CD8-positive, alpha-beta memory T cell (primary cell): ENCODE results near the gene SIK1. TPM values are rescaled to one million over a fixed set of nuclear protein-coding genes. Genes with fewer than 3 reads are reported as not detected.
A peak's percentile ranks its signal among the peaks of the same experiment; 100 is the strongest.
"Not testable (repeated sequence)": the region's sequence is repeated elsewhere in the genome, so short reads cannot be mapped to it uniquely, and the experiment has no call there.

Experiments
- CTCF ChIA-PET: fragments of 350-600 bp; sonication (Branson Sonifier 250); formaldehyde crosslinking; loops from one replicate; lab custom pipeline; 2021; ENCODE audit warnings: antibody characterized with exemption; lab: Charles Lee
- POLR2A ChIA-PET: fragments of 350-600 bp; sonication (Branson Sonifier 250); formaldehyde crosslinking; loops from one replicate; lab custom pipeline; 2021; ENCODE audit warnings: antibody characterized with exemption; lab: Charles Lee
- DNase-seq, 5 donors: peaks; one replicate each; pipeline versions ENCODE4 v3.0.0 to v3.0.0-alpha.2; 2020 to 2022; ENCODE audit warnings: mixed read lengths in 1 of 5
- H3K27ac ChIP-seq: one replicate; pipeline ENCODE4 v1.7.0; 2013; ENCODE audit warnings: low read depth, mild to moderate bottlenecking, low read length, moderate library complexity
- H3K27me3 ChIP-seq: 2 replicates; pipeline ENCODE4 v1.7.0; 2013; ENCODE audit warnings: low read length, mild to moderate bottlenecking; ENCODE audit not compliant: insufficient read depth, poor library complexity, severe bottlenecking
- H3K36me3 ChIP-seq: 2 replicates; pipeline ENCODE4 v1.7.0; 2013; ENCODE audit warnings: mild to moderate bottlenecking, low read length, moderate library complexity; ENCODE audit not compliant: insufficient read depth
- H3K4me1 ChIP-seq: 2 replicates; pipeline ENCODE4 v1.7.0; 2013; ENCODE audit warnings: mild to moderate bottlenecking, low read length, moderate library complexity; ENCODE audit not compliant: insufficient read depth
- H3K4me3 ChIP-seq: 2 replicates; pipeline ENCODE4 v1.7.0; 2013; ENCODE audit warnings: mild to moderate bottlenecking, low read length
- H3K9me3 ChIP-seq: 2 replicates; pipeline ENCODE4 v1.7.0; 2013; ENCODE audit warnings: mild to moderate bottlenecking, low read length
- H3K27ac Mint-ChIP-seq, 8 donors: one replicate each; pipeline ENCODE4 v1.8.0; 2020 to 2021; ENCODE audit warnings: mixed read lengths in 8 of 8, mild to moderate bottlenecking in 6 of 8, inconsistent platforms in 3 of 8, moderate library complexity in 3 of 8
- H3K27me3 Mint-ChIP-seq, 2 donors: one replicate each; pipeline ENCODE4 v1.8.0; 2020 to 2021; ENCODE audit warnings: mixed read lengths in 2 of 2, mild to moderate bottlenecking in 1 of 2, moderate library complexity in 1 of 2
- H3K36me3 Mint-ChIP-seq, 3 donors: one replicate each; pipeline ENCODE4 v1.8.0; 2020 to 2021; ENCODE audit warnings: mixed read lengths in 3 of 3, inconsistent platforms in 1 of 3, mild to moderate bottlenecking in 1 of 3
- H3K4me1 Mint-ChIP-seq, 3 donors: one replicate each; pipeline ENCODE4 v1.8.0; 2020 to 2021; ENCODE audit warnings: mixed read lengths in 3 of 3, inconsistent platforms in 1 of 3, mild to moderate bottlenecking in 1 of 3
- H3K4me3 Mint-ChIP-seq, 7 donors: one replicate each; pipeline ENCODE4 v1.8.0; 2020 to 2021; ENCODE audit warnings: mixed read lengths in 7 of 7, mild to moderate bottlenecking in 6 of 7, moderate library complexity in 4 of 7, inconsistent platforms in 2 of 7
- H3K9me3 Mint-ChIP-seq, 5 donors: one replicate each; pipeline ENCODE4 v1.8.0; 2020 to 2022; ENCODE audit warnings: mixed read lengths in 5 of 5, mild to moderate bottlenecking in 3 of 5, moderate library complexity in 2 of 5, inconsistent platforms in 1 of 5
- polyA plus RNA-seq: library from polyadenylated mRNA; unstranded; fragments of 300-500 nt; fragmentation: Illumina TruSeq; gene quantifications from one replicate; pipeline ENCODE4 v1.2.3, GENCODE V29; 2021
- total RNA-seq, 2 experiments: library from RNA; stranded (reverse); gene quantifications; one replicate each; pipeline ENCODE4 v1.2.3, GENCODE V29; 2021

SIK1 gene
- total and polyA plus RNA-seq, 3 experiments from 2014 or later: 0.62 to 6.0 (median 4.6) TPM

DNA sequence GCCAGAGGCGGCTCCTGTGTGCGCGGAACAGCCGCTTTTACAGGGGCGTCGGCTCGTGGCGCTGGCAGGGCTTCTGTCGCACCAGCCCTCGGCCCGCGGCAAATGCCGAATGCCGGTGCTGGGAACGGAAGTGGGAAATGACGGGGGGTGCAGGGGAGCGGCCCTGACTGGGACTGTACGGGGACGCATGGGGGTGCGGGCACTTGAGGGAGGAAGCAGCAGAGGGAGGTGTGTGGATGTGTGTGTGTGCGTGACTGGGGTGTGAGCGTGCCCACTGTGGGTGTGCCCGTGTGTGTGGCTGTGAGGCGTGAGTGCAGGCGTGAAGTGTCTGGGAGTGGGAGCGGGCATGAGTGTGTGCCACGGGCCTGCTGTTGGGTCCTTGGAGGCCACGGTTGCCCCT, 17.6 kb upstream of the SIK1 start:
- H3K36me3 Mint-ChIP-seq, H3K9me3 Mint-ChIP-seq, H3K27ac ChIP-seq, H3K4me1 ChIP-seq, H3K27ac Mint-ChIP-seq, H3K27me3 Mint-ChIP-seq, H3K4me1 Mint-ChIP-seq, H3K4me3 Mint-ChIP-seq, H3K4me3 ChIP-seq, CTCF ChIA-PET, H3K36me3 ChIP-seq, H3K27me3 ChIP-seq, H3K9me3 ChIP-seq, POLR2A ChIA-PET: not testable (repeated sequence)
- peak in 1 of 5 donors; percentile 15 for DNase-seq

DNA sequence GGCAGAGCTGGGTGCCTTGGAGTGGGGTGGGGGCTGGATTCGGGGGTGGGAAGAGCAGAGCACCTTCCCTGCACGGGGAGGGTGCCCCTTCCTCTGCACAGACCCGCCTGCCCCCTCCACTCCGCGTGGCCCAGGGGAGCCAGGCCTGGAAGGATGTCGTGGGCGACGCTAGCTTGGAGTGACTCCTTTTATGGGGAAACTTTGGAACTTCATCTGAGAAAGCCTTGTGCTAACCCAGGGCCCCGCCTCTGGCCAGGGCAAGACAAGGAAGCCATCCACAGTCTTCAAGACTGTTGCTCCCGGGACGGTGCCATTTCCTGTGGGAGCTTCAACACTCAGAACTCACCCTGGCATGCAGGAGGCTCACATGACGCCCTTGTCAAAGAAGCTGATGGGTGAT, 15.6 kb upstream of the SIK1 start:
- DNase-seq, H3K36me3 Mint-ChIP-seq, H3K36me3 ChIP-seq, H3K4me1 ChIP-seq, POLR2A ChIA-PET, H3K9me3 ChIP-seq, H3K4me1 Mint-ChIP-seq, H3K4me3 Mint-ChIP-seq, H3K27me3 ChIP-seq, H3K9me3 Mint-ChIP-seq, H3K27ac Mint-ChIP-seq, H3K27me3 Mint-ChIP-seq, H3K4me3 ChIP-seq, H3K27ac ChIP-seq, CTCF ChIA-PET: not testable (repeated sequence)

DNA sequence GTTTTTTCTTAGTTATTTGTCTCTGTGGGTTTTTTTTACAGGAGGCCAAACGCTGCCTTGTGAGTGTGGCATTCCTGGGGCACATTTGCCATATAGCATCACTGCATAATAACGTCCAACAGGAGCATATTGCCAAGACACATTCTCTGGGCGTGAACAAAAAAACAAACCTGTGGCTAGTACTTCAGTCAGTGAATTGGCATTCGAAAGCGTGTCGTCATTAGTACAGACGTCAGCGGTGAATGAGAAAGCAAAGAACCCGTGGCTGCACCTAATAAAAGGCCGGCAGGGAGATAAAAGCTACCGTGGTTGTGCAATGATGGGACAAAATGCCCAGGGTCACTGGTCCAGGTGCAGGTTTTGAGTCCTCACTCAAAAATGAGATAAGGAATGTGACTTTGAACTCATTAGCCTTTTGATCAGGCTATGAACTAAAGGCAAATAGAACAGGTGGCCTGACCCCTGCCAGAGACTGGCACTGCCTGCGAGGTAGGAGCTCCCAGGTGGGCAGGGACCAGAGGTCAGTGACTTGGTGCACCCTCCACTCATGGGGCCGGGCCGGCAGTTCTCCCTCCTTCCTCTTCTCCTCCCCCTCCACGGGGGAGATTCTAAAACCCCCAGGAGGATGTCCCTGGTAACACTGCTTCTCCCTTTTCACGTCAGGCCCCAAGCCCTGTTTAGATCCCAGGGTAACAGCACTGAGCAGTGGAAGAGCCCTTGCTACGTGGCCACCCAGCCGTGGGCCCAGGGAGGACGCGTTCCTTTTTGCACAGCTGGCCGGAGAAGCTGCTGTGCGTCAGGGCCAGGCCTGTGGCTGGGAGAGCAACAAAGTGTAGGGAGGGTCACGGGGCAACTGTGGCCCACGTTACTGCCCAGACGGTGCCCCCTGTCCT, 14.2 kb upstream of the SIK1 start:
- H3K27ac ChIP-seq, H3K4me1 Mint-ChIP-seq, H3K9me3 ChIP-seq, H3K27me3 Mint-ChIP-seq, H3K4me3 ChIP-seq, POLR2A ChIA-PET, H3K4me3 Mint-ChIP-seq, H3K4me1 ChIP-seq, H3K9me3 Mint-ChIP-seq, H3K36me3 ChIP-seq, DNase-seq, H3K27ac Mint-ChIP-seq, H3K36me3 Mint-ChIP-seq, H3K27me3 ChIP-seq, CTCF ChIA-PET: not testable (repeated sequence)

DNA sequence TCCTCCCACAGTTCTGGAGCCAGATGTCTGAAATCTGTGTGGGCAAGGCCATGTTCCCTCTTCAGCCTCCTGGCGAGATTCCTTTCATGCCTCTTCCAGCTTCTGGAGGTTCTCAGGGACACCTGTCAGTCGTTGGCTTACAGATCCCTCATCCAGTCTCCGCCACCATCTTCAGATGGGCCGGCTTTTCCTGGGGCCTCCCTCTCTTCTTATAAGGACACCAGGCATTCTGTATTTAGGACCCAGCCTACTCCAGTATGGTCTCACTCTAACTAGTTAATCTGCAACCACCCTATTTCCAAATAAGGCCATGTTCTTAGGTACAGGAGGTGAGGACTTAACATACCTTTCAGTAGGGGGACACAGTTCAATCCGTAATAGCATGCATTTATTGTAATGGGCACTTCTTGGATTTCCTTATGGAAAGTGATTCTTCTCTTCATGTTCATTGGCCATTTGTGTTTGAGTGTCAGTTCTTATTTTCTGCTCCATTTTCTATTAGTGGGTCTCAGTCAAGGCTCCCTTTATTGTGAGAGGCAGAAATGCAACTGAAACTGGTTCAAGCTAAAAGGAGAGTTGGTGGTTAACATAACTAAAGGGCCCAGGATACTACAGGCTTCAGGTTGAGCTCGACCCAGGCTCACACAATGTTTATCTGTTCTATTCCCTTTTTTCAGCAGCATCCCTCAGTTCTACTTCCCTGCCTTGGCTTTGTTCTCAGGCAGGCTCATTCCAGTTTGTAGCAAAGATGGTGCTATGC, 12.6 kb upstream of the SIK1 start:
- H3K36me3 Mint-ChIP-seq, H3K9me3 Mint-ChIP-seq, H3K36me3 ChIP-seq, H3K4me1 ChIP-seq, H3K9me3 ChIP-seq, H3K4me1 Mint-ChIP-seq, H3K27me3 ChIP-seq, POLR2A ChIA-PET, H3K27ac ChIP-seq, DNase-seq, CTCF ChIA-PET, H3K4me3 ChIP-seq, H3K4me3 Mint-ChIP-seq, H3K27me3 Mint-ChIP-seq: not testable (repeated sequence)
- peak overlapping the region in 1 of 8 donors; percentile 32 for H3K27ac Mint-ChIP-seq

DNA sequence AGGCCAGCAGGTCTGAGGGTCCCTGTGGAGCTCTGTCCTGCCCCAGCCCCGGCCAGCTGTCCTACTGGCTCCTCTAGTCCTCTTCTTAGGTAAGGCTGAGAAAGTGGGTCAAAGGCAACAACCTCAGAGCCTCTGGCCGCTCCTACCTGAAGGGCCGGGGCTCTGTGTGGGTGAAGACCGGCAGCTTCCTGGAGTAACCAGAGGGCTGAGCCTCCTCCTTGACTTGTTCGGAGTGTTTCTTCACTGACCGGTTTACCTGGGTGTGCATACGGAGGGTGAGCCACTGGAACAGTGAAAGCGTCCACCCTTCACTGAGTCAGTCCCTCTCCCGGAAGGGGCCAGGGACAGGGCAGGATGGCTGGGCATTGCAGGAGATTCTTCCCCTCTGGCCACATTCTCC, 9.3 kb upstream of the SIK1 start:
- H3K36me3 Mint-ChIP-seq, H3K27ac ChIP-seq, CTCF ChIA-PET, H3K27me3 Mint-ChIP-seq, H3K36me3 ChIP-seq, H3K4me1 ChIP-seq, H3K4me3 ChIP-seq, H3K27me3 ChIP-seq, H3K9me3 ChIP-seq, H3K4me3 Mint-ChIP-seq, DNase-seq, POLR2A ChIA-PET, H3K27ac Mint-ChIP-seq, H3K4me1 Mint-ChIP-seq, H3K9me3 Mint-ChIP-seq: not testable (repeated sequence)

DNA sequence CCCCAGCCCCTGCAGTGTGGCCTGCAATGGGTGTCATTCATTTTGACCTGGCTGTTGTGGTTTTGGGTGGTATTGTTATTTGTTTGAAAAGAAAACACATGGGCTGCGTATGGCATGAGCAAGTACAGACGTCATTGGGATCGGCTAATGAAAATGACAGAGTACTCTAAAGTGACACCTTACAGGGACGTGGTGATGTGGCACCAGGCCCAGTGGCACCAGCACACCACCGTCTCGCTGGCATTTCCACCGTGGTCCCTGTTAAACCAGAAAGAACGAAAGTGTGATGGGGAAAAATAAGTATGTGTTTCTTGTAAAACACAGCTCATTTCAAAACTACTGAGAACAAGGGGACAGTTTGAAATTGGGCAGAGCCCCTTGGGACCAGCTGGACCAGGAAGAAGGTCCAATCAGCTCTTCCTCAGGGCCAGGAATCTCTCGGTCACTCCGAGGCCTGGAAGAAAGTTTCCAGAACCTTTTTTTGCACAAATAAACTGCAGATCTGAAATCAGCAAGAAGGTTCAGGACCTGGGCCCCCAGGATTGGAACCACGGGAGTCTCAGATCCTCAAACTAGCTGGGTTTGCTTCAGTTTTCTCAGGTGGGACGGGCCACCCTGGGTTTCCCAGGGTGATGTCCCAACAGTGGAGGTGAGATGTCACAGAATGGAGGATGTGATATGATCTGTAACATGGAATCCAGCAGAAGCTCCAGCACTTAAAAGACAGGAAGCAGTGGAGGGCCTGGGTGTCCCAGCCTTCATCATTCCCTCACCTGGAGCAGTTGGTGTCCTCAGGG, 6.6 kb upstream of the SIK1 start:
- H3K36me3 Mint-ChIP-seq, POLR2A ChIA-PET, H3K27ac Mint-ChIP-seq, H3K4me1 ChIP-seq, CTCF ChIA-PET, H3K36me3 ChIP-seq, DNase-seq, H3K4me3 Mint-ChIP-seq, H3K27ac ChIP-seq, H3K4me3 ChIP-seq, H3K27me3 Mint-ChIP-seq, H3K27me3 ChIP-seq, H3K4me1 Mint-ChIP-seq, H3K9me3 ChIP-seq, H3K9me3 Mint-ChIP-seq: not testable (repeated sequence)

DNA sequence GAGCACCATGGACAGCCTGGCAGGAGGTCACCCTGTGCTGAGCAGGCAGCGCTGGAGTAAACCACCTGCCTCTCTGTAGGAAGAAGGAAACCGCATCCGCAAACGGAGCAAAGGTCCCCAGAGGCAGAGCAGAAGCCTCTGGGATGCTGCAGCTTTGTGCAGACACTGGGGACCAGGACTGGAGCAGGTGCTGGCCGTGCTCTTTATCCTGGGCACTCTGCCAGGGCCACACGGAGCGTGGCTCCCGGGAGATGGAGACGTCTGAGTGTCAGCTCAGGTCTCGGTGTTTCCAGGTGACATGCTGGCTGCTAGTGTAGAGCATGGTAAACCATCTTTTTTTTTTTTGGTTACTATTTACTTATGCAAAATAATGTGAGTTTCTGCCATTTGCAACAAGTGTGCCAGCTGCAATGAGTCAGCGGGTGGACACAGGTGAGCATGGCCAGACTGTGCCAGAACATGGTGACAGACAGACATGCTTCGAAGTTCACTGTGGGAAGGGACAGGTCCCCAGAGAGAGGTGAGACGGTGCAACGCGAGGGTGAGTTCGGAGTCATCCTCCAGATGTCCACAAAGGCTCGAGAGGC, 4.0 kb upstream of the SIK1 start:
- H3K27ac Mint-ChIP-seq, H3K27me3 ChIP-seq, H3K27ac ChIP-seq, H3K36me3 ChIP-seq, H3K4me3 ChIP-seq, POLR2A ChIA-PET, H3K36me3 Mint-ChIP-seq, H3K27me3 Mint-ChIP-seq, H3K4me1 Mint-ChIP-seq, H3K4me3 Mint-ChIP-seq, H3K9me3 Mint-ChIP-seq, CTCF ChIA-PET, H3K9me3 ChIP-seq, H3K4me1 ChIP-seq, DNase-seq: not testable (repeated sequence)

DNA sequence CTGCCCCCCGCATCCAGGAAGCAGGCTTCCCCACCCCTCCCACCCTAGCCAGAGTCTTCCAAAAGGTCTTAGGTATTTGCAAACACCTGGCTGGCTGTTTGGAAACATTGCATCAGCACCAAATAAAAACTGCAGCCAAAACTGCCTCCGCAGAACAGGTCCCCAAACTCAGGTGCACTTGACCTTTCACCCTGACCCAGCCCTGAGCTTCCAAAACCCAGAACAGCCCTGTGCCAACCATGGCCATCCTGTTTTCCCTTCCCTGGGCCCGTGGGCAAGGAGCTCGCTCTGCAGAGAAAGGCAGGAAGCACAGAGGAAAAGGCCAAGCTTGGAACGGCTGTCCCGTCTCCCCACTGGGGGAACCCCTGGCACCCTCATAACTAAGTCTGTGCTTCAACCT, 2.0 kb upstream of the SIK1 start:
- POLR2A ChIA-PET, H3K27me3 Mint-ChIP-seq, H3K4me1 Mint-ChIP-seq, H3K36me3 ChIP-seq, H3K27ac ChIP-seq, H3K27me3 ChIP-seq, H3K27ac Mint-ChIP-seq, H3K4me1 ChIP-seq, H3K9me3 Mint-ChIP-seq, H3K4me3 ChIP-seq, H3K9me3 ChIP-seq, H3K36me3 Mint-ChIP-seq, CTCF ChIA-PET, DNase-seq, H3K4me3 Mint-ChIP-seq: not testable (repeated sequence)
